ENCODE data around the gene REV1.
"Not testable (repeated sequence)": the region's sequence is repeated elsewhere in the genome, so short reads cannot be mapped to it uniquely, and the experiment has no call there.

REV1 gene

GRCh38 chr2:99399063-99399462 lies 90.8 kb downstream of the REV1 start:
- no peak for DNase-seq

GRCh38 chr2:99398303-99398702 lies 91.5 kb downstream of the REV1 start:
- DNase-seq = no peak

GRCh38 chr2:99397266-99397920 lies 92.4 kb downstream of the REV1 start:
- DNase-seq = peak; percentile 24

GRCh38 chr2:99395589-99396130 lies 94.2 kb downstream of the REV1 start:
- no peak for DNase-seq

GRCh38 chr2:99389946-99390345 lies 99.9 kb downstream of the REV1 start:
- DNase-seq = no peak

GRCh38 chr2:99389371-99389770 lies 100.4 kb downstream of the REV1 start:
- no peak for DNase-seq

- DNase-seq = no peak
Measured at GRCh38 chr2:99388892-99389291, 100.9 kb downstream of the REV1 start.

- DNase-seq = no peak
Measured at GRCh38 chr2:99386011-99386410, 103.8 kb downstream of the REV1 start.

GRCh38 chr2:99382143-99382542 lies 107.7 kb downstream of the REV1 start:
- DNase-seq = no peak

GRCh38 chr2:99380376-99381010 lies 109.3 kb downstream of the REV1 start:
- no peak for DNase-seq

GRCh38 chr2:99377879-99378278 lies 111.9 kb downstream of the REV1 start:
- DNase-seq = no peak

GRCh38 chr2:99376254-99376864 lies 113.5 kb downstream of the REV1 start:
- no peak for DNase-seq

GRCh38 chr2:99374747-99375146 lies 115.1 kb downstream of the REV1 start:
- no peak for DNase-seq

GRCh38 chr2:99373144-99373543 lies 116.7 kb downstream of the REV1 start:
- DNase-seq = no peak

- DNase-seq = not testable (repeated sequence)
Measured at GRCh38 chr2:99368854-99369253, 121.0 kb downstream of the REV1 start.

GRCh38 chr2:99365661-99366060 lies 124.2 kb downstream of the REV1 start:
- DNase-seq = no peak

- DNase-seq = no peak
Measured at GRCh38 chr2:99356853-99357252, 133.0 kb downstream of the REV1 start.

GRCh38 chr2:99354825-99355224 lies 135.0 kb downstream of the REV1 start:
- not testable (repeated sequence) for DNase-seq

- no peak for DNase-seq
Measured at GRCh38 chr2:99354070-99354469, 135.7 kb downstream of the REV1 start.

All from NCI-H2029 (cell line).